GM18951 (cell line): ENCODE results near the gene RADX.
"Not testable (repeated sequence)": the region's sequence is repeated elsewhere in the genome, so short reads cannot be mapped to it uniquely, and the experiment has no call there.

Source experiments
- POLR2A ChIP-seq: IDR thresholded peaks from 4 replicates; pipeline ENCODE4 v1.6.1; 2011; ENCODE audit warnings: mild to moderate bottlenecking; ENCODE audit not compliant: insufficient read length, insufficient read depth; ENCODE audit errors: extremely low read depth
- in situ Hi-C: fragments of 300-500 bp; cut with MboI; formaldehyde crosslinking; loops from one replicate; pipeline ENCODE4 v1.12.0; 2022; ENCODE audit warnings: low sequenced_read_pairs, mixed read lengths, inconsistent platforms; ENCODE audit not compliant: unreplicated experiment

Gene RADX

DNA sequence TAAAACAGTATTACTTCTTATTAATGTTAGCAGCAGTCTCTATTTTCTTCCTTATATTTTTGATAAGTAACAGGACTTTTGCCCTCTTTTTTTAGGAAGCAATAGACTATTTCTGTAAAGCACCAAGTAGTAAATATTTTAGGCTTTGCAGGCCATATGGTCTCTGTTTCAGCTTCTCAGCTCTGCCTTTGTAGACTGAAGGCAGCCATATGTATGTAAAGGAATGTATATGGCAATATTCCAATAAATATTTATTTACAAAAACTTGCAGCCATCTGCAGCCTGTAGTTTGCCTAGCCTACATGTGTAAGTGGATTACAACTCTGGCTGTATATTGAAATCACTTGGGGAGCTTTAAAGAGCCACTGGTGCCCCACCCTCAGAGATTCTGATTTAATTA, 15.0 kb downstream of the RADX start:
- in situ Hi-C loops: no loop called here
- TF ChIP-seq POLR2A: no peak

DNA sequence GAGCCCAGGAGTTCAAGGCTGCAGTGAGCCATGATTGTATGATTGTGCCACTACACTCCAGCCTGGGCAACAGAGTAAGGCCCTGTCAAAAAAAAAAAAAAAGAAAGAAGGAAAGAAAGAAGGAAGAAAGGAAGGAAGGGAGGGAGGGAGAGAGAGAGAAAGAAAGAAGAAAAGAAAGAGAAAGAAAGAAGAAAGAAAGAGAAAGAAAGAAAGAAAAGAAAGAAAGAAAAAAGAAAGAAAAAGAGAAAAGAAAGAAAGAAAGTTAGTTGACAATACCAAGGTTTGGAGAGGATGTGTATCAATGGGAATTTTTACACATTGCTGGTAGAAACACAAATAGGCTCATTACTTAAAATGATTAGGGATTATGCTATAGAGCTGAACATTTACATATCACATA, 19.8 kb downstream of the RADX start:
- no peak for TF ChIP-seq POLR2A
- in situ Hi-C loops: no loop called here

DNA sequence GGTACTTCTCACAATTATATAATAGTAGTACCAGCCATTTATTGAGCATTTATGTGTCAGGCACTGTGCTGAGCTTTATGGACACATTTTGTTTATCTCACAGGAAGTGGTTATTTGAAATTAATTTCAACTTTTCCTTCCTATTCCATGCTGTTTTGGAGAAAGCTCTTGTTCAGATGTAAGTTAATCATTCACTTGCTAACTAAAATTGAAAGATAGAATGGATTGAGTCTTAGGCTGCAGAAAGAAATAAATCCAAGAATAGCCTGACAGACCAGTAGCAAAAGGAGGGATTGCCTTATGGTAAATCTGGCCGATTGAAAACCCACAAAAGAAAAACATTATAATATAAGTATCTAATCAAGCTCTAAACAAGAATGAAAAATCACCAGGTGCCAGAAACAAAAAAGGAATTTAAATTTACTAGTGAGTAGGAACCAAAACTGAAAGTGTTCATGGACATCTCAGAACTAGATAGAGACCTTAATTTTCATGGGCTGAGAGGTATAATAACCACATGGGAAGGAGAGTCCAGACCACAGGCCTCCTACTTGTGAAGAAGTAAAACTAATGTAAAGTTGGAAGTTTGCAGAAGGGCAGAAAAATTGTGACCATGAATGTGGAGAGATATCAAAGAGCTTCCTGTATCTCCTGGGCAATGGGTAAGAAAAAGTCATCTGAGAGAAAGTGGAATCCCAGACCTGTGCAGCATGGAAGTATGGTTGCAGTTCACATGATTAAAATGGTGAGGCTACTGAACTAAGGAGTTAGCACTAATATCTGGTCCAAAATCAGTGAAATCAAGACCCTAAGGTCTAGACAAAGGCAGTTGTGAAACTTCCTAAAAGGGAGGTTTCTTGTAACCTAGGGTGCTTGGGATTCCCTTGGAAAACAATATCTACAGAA, 38.0 kb downstream of the RADX start:
- TF ChIP-seq POLR2A: no peak
- in situ Hi-C loops: no loop called here

DNA sequence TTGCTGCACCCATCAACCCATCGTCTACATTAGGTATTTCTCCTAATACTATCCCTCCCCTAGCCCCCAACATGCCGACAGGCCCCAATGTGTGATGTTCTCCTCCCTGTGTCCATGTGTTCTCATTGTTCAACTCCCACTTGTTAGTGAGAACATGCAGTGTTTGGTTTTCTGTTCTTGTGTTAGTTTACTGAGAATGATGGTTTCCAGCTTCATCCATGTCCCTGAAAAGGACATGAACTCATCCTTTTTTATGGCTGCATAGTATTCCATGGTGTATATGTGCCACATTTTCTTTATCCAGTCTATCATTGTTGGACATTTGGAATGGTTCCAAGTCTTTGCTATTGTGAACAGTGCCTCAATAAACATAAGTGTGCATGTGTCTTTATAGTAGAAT, 41.8 kb downstream of the RADX start:
- in situ Hi-C loops: not testable (repeated sequence)

DNA sequence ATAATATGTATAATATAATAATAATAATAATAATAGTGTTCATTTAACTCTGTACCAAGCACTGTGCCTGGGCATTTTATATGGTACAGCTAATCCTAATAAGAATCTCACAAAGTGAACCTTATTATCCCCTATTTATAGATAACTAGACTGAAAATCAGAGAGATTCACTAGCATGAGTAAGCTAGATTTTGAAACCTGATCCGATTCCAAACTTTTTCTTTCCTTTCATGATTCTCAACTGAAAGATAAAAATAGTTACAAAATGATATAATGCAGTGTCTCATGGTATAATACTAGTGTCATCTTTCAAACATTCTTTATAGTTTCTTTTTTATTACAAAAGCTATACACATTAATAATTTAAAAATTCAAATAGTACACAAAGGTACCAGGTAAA, 58.9 kb downstream of the RADX start:
- in situ Hi-C loops: no loop called here
- no peak for TF ChIP-seq POLR2A

DNA sequence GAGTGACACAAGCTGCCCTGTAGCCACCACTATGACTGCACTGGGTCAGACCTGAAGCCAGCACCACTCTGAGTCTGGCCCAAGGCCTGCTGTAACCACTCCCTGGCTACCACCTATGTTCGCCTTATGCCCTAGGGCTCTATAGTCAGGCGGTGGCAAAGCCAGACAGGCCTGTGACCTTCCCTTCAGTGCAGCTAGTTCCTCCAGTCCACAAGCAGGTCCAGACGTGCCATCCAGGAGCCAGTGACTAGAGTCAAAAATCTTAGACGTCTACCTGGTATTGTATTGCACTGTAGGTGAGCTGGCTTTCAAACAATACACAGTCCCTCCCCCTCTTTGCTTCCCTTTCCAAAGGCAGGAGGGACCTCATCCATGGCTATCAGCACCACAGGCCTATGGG, 60.7 kb downstream of the RADX start:
- in situ Hi-C loops: no loop called here
- TF ChIP-seq POLR2A: no peak

DNA sequence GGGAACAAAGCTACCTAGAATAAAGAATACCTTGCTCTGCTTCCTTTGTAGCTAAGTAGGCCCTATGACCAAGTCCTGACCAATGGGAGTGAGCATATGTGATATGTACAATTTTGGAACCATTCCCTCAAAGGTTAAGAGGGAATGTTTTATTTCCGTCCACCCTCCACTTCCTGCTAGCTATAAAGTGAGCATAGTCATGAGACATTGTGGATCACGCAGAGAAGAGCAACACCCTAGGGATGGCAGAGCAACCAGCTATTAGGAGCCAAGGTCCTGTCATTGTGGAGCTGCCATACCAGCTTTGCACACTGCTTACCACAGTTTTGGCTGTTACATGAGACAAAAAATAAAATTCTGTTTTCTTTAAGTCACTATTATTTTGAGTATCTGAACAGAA, 68.9 kb downstream of the RADX start:
- TF ChIP-seq POLR2A: no peak
- in situ Hi-C loops: no loop called here

DNA sequence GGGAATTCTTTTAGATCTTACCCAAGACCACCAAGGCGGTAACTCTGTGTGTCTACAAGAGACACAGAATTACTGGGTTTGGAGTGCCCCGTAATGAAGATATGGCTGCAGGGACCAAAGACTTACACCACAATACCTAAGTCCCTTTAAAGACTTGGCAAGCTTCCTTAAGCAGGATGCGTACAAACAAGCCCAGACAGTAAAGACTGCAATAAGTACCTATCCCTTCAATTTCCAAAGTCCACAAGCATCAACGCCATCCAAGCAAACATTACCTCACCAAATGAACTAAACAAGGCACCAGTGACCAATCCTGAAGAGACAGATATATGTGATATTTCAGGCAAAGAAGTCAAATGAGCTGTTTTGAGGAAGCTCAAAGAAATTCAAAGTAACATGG, 72.4 kb downstream of the RADX start:
- in situ Hi-C loops: no loop called here
- no peak for TF ChIP-seq POLR2A

DNA sequence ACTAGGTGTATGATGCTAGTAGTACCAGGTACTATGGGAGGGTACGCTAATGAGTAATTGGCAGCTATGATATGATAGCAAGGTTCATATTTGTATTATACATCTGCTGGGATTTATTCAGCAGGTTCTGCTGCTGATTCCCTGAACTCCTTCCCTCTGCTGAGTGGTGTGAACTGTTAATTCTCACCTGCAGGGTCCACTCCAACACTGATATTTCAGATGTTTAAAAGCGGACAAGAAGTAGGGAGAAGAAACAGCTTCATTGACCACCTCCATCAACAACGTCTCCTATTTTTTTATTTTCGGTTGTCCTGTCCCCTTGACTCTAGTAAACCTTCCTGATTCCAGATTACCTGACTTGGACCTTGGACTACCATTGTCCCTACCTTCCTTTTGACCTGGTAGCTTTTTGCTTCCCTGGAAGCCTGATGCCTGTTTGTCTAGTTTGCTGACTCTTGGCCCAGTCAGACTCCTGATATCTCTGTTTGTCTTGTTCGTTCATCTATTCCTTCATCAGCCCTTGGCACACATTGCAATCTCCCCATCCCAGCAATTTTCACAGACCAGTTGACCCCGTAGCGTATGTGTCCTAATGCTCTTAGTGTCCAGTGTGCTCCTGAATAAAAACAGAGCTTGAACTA, 80.8 kb downstream of the RADX start:
- in situ Hi-C loops: no loop called here
- no peak for TF ChIP-seq POLR2A

DNA sequence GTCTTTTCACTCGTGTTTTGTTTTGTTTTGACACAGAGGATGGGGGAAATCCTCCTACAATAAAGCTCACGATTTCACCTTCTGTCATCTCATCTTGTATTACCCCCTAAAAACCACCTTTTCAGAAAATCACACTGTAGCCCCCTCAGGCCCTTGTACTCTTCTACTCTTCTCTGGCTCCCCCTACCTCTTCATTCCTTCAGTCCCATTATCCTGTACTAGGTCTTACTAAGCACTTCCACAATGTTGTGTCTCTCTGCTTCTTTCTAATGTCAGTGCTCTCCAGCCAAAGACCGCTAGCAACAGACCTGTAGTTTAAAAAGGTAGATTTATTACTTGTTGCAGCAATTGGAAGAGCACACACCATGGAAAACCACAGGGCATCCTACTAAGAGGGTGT, 84.7 kb downstream of the RADX start:
- in situ Hi-C loops: no loop called here

DNA sequence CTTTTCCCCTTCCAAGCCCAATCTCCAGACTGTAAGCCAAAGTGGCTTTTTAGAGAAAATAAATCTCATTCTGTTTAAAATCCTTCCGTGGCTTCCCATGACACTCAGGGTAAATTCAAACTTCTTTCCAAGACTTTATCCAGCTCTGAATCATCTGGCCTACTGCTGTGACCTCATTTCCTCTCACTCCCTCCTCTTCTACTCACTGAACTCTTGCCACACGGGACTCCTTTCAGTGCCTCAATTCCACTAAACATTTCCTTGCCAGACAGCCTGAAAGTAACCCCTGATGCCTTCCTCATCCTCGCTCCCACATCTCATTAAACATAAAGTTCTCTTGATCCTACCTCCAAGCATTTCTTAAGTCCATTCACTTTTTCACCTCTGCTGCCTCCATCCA, 86.9 kb downstream of the RADX start:
- no peak for TF ChIP-seq POLR2A
- in situ Hi-C loops: no loop called here

More for the DNA sequence above, 84.7 kb downstream of the RADX start:
- no peak for TF ChIP-seq POLR2A

DNA sequence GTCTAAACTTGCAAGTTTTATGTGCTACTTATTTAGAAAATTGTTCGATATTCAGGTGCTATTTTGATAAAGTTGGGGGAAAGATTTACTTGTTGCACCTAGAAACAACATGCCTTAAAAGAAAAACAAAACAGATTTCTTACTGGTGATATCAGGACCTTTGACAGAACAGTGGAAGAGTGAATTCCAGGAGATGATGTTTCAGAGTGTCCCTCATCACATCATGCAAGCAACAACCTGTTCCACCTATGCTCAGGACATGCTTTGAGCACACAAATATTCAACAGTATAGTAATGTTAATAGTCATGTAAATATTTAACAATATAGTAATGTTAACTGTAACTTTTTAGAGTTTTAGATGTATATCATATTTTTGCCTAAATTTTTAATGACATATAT, 90.9 kb downstream of the RADX start:
- in situ Hi-C loops: no loop called here
- TF ChIP-seq POLR2A: no peak

DNA sequence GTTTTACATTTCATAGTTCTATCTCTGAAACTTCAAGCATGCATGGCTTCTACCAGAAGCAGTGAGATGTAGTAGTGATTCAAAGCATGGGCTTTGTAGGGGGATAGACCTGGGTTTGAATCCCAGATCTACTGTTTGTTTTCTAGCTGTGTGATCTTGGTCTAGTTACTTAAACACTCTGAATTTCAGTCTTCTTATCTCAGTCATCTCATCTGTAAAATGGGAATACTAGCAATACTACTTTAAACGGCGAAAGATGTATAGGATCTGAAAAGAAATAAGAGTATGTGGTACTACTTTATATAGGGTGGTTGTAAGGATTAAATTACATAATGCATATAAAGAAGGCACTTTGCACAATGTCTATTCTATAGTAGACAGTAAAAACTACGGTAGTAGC, 94.7 kb downstream of the RADX start:
- no peak for TF ChIP-seq POLR2A
- in situ Hi-C loops: no loop called here

DNA sequence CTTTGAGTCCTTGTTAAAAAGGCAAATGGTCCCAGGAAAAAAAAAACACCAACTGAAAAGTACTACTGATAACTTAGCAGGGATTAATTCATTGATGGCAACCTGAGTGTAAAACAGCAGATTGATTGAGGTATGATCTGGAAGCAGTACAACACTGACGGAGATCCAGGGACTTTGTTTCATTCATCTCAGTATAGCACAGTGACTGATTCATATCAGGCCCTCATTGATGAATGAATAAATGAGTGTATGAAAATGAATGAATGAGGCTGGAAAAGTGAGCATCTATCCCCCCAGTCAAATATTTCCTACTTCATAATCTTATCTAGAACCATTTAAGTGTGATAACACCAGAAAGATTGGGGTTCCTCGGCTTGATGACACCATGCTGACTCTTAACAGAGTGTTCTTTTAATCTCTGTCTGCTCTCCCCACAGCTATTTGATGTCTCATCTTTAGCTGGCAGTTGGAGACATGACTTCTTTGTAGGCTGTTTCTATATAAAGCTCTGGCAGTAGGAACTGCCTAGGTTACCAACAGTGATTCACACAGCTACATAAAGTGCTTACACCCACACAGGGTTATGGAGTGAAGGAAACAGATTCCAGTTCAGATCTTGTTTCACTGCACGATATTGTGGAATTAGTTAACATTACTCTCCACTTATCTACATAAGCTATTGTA, 96.1 kb downstream of the RADX start:
- no peak for TF ChIP-seq POLR2A
- in situ Hi-C loops: no loop called here
